GM21390 (cell line): Measurements from ENCODE around the gene CYP4F12.

Experiments
- ATAC-seq: cut with Tn5 transposase; IDR thresholded peaks from one replicate; pipeline ENCODE4 v1.9.1; 2021; ENCODE audit not compliant: unreplicated experiment

CYP4F12 gene, protein sequence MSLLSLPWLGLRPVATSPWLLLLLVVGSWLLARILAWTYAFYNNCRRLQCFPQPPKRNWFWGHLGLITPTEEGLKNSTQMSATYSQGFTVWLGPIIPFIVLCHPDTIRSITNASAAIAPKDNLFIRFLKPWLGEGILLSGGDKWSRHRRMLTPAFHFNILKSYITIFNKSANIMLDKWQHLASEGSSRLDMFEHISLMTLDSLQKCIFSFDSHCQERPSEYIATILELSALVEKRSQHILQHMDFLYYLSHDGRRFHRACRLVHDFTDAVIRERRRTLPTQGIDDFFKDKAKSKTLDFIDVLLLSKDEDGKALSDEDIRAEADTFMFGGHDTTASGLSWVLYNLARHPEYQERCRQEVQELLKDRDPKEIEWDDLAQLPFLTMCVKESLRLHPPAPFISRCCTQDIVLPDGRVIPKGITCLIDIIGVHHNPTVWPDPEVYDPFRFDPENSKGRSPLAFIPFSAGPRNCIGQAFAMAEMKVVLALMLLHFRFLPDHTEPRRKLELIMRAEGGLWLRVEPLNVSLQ

DNA sequence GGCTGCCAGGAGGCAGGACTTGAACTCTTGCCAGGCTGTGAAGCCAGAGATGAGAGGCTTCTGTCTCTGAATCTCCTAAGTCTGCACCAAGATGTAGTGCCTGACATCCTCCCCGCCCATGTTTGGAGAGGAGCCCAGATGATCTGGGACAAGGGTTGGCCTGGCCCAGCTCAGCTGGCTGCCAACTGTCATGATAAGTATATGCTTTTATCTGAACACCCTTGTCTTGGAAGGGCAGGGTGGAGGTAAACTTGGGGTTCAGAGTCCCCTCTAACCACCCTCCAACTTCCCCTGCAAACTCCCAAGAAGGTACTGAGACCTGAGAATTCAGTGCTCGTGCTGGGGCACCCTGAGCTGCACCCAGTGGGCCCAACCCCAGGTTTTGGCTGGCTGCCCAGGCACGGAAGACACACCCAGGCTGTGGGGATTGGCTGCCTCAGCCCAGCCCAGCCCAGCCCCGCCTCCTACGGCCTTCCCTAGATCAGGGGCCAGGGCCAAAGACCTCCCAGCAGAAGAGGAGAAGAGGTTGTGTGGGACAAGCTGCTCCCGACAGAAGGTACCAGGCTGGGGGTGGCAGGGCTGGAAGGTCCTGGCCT is at the start of gene CYP4F12:
CYP4F12 (plus strand) TSS at position 508 of the 596 bp plus-strand sequence. CDS start 443 bp downstream, outside the sequence.
- no peak for ATAC-seq

DNA sequence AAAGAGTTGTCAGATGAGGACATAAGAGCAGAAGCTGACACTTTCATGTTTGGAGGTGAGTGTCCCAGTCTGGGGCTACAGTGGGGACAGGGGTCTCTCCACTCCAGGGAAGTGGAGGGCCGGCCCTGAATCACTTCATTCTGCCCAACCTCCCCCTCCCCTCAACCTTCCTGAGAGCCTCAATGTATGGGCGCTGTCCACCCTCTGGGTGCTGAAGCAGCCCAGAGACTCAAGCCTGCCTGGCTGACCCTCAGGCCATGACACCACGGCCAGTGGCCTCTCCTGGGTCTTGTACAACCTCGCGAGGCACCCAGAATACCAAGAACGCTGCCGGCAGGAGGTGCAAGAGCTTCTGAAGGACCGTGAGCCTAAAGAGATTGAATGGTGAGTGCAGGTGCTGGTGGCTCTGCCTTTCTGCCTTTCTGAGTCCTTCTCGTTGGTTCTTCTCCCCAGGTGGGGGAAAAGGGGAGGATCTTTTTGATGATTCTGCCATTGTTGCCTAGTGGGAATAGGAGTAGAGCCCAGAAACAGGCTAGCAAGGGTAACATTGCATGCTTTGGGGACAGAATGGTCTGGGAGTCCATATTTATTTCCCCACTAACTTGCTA is 49.1 kb upstream of the CYP4F12 start:
- ATAC-seq: no peak

DNA sequence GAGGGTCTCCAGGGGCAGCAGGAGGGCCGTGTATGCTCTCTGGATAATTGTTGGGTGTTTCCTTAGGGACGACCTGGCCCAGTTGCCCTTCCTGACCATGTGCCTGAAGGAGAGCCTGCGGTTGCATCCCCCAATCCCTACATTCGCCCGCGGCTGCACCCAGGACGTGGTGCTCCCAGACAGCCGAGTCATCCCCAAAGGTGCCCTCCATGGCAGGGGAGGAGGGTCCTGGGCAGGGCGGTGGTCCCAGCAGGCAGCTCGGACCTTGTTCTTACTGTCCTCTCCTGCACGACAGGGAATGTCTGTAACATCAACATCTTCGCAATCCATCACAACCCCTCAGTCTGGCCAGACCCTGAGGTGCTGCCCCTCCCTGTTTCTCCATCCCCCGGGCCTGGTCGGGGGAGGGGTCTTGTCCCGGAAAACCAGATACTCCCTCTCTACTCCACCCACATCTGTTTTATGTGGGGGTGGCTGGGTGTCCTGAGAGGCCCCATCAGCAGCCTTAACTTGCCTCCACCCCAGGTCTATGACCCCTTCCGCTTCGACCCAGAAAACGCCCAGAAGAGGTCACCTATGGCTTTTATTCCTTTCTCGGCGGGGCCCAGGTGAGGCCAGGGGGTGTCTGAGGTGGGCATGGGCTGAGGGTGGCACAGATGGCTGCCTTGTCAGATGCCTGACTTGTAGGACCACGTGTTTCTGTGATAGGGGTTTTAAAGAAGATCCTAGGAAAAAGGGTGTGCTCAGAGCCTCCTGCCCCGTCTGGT is 44.5 kb upstream of the CYP4F12 start:
- no peak for ATAC-seq

GRCh38 chr19:15629003-15629880 is 43.6 kb upstream of the CYP4F12 start:
- ATAC-seq: no peak

GRCh38 chr19:15631817-15632216 is 41.1 kb upstream of the CYP4F12 start:
- ATAC-seq: no peak

GRCh38 chr19:15633082-15633835 is 39.6 kb upstream of the CYP4F12 start:
- ATAC-seq: no peak

DNA sequence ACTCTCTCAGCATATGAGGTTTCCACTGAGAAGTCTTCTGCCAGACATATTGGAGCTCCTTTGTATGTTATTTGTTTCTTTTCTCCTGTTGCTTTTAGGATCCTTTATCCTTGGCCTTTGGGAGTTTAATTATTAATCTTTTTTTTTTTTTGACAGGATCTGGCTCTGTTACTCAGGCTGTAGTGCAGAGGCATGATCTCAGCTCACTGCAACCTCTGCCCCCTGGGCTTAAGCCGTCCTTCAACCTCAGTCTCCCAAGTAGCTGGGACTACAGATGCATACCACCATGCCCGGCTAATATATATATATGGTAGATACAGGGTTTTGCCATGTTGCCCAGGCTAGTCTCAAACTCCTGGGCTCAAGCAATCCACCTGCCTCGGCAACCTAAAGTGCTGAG is 38.8 kb upstream of the CYP4F12 start:
- ATAC-seq: no peak

DNA sequence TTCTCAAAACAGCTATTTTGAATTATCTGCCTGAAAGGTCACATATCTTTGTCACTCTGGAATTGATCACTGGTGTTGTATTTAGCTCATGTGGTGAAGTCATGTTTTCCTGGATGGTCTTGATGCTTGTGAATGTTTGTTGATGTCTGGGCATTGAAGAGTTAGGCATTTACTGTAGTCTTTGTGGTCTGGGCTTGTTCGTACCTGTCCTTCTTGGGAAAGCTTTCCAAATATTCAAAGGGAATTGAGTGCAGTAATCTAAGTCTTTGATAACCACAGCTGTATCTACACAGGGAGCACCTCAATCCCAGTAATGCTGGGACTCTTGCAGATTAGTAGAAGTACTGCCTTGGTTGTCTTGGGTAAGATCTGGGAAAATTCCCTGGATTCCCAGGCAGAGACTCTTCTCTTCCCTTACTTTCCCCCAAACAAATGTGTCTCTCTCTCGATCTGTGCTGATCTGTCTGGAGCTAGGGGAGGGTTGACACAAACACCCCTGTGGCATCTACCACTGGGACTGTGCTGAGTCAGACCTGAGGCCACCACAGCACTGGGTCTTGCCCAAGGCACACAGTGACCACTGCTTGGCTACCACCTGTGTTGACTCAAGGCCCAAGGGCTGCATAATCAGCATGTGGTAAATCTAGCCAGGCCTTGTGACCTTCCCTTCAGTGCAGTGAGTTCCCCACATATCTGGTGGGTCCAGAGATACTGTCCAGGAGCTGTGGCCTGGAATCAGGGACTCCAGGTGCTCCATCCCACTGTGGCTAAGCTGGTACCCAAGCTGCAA is 37.7 kb upstream of the CYP4F12 start:
- no peak for ATAC-seq

- no peak for ATAC-seq
These were observed 36.9 kb upstream of the CYP4F12 start for GRCh38 chr19:15636026-15636425.

GRCh38 chr19:15639596-15639995 is 33.3 kb upstream of the CYP4F12 start:
- ATAC-seq: no peak

GRCh38 chr19:15640294-15640903 is 32.5 kb upstream of the CYP4F12 start, which contains the start of gene CYP4F3:
Gene CYP4F3 (plus strand): TSS chr19:15640897. CDS start chr19:15641416, 519 bp downstream.
- no peak for ATAC-seq

DNA sequence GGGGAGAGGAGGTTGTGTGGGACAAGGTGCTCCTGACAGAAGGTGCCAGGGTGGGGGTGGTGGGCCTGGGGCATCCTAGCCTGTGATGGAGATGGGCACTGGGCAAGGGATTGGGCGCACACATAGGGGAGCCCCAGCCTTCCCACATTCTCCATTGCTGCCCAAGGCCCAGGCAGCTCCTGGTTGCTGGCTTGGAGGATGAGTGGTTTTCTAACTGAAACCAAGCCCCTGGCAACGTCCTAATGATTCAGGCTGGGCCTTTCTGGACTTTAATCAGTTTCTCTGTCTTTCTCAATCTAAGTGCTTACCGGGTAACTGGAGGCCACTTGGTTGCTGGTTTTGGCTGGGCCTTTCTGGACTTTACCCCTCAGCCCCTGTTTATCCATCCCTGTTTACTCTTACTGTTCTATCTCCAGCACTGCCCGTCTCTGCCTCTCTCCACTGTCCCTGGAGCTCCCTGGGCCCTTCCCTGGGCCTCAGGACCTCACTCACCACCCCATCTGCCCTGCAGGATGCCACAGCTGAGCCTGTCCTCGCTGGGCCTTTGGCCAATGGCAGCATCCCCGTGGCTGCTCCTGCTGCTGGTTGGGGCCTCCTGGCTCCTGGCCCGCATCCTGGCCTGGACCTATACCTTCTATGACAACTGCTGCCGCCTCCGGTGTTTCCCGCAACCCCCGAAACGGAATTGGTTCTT is 31.8 kb upstream of the CYP4F12 start:
- no peak for ATAC-seq

- no peak for ATAC-seq
These were observed 30.9 kb upstream of the CYP4F12 start for GRCh38 chr19:15641901-15642491.

- ATAC-seq: no peak
These were observed 30.1 kb upstream of the CYP4F12 start for GRCh38 chr19:15642807-15643206.

DNA sequence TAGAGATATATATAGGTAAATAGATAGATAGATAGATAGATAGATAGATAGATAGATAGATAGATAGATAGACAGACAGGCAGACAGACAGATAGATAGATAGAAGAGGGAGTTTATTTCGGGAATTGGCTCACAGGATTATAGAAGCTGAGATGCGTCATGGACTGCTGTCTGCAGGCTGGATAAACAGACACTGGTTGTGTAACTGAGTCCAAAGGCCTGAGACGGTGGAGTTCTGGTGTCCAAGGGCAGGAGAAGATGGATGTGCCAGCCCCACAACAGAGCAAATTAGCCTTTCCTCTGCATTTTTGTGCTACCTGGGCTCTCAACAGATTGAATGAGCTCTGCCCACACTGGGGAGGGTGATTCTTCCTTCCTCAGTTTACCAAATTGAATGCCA is 29.5 kb upstream of the CYP4F12 start:
- no peak for ATAC-seq

DNA sequence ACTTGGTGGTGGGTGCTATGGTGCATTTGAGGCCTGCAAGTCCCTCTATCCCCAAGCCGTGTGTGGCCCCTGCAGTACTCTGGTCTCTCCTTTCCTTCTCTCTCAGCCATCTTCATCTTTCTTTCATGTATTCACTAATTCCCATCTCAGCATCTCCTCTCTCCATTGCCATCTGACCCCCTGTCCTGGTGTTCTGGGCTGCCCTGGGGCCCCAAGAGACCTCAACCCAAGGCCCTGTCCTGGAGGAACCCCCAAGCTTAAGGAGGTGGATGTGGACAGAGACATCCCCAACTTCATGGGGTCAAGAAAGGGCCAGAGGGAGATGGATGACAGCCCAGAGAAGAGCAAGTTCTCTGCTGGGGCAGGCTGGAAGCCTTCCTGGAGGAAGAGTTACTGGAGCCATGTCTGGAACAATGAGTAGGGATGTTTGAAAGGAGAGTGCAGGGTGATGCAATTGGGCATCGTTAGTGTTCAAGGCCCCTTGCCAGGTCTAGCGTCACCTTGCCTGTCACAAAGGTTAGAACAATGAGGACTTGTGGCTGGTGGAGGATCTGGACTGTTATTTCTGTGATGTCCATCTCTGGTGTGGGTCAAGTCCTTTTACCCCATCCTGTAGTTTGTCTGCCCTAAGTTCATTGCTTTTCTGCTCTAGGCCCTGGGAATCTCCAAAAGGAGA is 28.7 kb upstream of the CYP4F12 start:
- no peak for ATAC-seq

DNA sequence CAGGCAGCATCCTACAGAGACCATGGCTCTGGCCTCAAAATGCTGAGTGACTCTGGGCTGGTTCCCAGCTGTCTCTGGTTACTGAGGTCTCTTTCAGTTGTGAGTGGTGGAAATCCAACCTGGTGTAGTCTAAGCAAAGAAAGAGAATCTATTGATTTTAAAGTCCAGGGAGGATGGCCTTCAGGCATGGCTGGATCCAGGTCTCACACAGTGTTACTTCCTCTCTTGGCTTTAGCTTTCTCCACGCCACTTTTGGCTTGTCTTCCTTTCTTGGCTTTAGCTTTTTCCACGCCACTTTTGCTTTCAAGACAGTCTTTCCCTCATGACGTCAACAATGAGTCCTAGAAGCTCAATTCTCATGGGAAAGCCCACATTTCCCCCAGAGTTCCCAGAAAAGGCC is 28.1 kb upstream of the CYP4F12 start:
- ATAC-seq: no peak
